ENCODE measurements around the gene UTF1.

Gene UTF1

DNA sequence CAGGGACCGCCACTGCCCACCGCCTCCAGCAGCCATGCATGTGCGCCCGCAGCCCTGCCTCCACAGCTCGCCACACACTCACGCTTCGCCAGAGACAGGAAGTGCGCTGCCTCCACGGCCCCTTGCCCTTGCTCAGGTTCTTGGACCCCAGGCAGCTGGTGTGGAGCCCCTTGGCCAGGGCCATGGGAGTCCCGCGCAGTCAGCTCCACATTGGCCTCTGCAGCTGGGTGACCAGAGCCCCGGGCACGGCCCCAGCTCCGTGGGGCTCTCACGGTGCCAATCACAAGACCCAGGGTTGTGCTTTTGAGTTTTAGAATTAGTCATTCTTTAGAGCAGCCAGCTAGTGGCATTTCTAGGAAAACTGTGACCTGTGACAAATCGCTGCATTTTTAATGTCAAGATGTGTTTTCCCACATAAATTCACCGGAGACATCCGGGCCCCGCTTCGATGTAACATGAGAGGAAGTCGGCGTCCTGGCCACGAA lies 4.3 kb upstream of the UTF1 start:
- Histone ChIP-seq H4K20me1 (ENCODE audit: control insufficient read depth, insufficient read depth, low read depth, low read length) (no peaks in the 10 kb centered on the region), H3K79me2 (ENCODE audit: control insufficient read depth, low read length) (no peaks in the 10 kb centered on the region), H3K27ac (ENCODE audit: low read depth, low read length) (no peak overlapping the region), H3K4me2 (ENCODE audit: low read length) (no peak overlapping the region), H3F3A (ENCODE audit: control insufficient read depth, insufficient read depth) (no peaks in the 10 kb centered on the region), H3K9me2 (replicated peaks; ENCODE audit: control insufficient read depth, low read length) (no peaks in the 10 kb centered on the region), H3K4me3 (ENCODE audit: low read length) (no peak overlapping the region), H3K27me3 (ENCODE audit: control insufficient read depth, low read length) (no peaks in the 10 kb centered on the region), H3K9me3 (ENCODE audit: control insufficient read depth, insufficient read depth, low read length) (no peaks in the 10 kb centered on the region), H3K36me3 (ENCODE audit: control insufficient read depth, low read length) (no peaks in the 10 kb centered on the region), H3K4me1 (ENCODE audit: control insufficient read depth, low read length) (no peaks in the 10 kb centered on the region)
- TF ChIP-seq CTCF (IDR thresholded peaks at IDR 0.05; ENCODE audit: low read depth, low read length, poor library complexity, severe bottlenecking): no peak
- TF ChIP-seq EZH2phosphoT487 (IDR thresholded peaks at IDR 0.05; ENCODE audit: borderline replicate concordance, low read length): no peak

- Histone ChIP-seq H3K4me3 (ENCODE audit: low read length) (no peak overlapping the region), H3K9me2 (replicated peaks; ENCODE audit: control insufficient read depth, low read length) (no peaks in the 10 kb centered on the region), H3K27me3 (ENCODE audit: control insufficient read depth, low read length) (no peaks in the 10 kb centered on the region), H3K4me2 (ENCODE audit: low read length) (no peak overlapping the region), H3K9me3 (ENCODE audit: control insufficient read depth, insufficient read depth, low read length) (no peaks in the 10 kb centered on the region), H3K27ac (ENCODE audit: low read depth, low read length) (no peak overlapping the region), H3K79me2 (ENCODE audit: control insufficient read depth, low read length) (no peaks in the 10 kb centered on the region), H3K36me3 (ENCODE audit: control insufficient read depth, low read length) (no peaks in the 10 kb centered on the region), H3F3A (ENCODE audit: control insufficient read depth, insufficient read depth) (no peaks in the 10 kb centered on the region), H4K20me1 (ENCODE audit: control insufficient read depth, insufficient read depth, low read depth, low read length) (no peaks in the 10 kb centered on the region), H3K4me1 (ENCODE audit: control insufficient read depth, low read length) (no peaks in the 10 kb centered on the region)
- TF ChIP-seq EZH2phosphoT487 (IDR thresholded peaks at IDR 0.05; ENCODE audit: borderline replicate concordance, low read length): no peak
- TF ChIP-seq CTCF (IDR thresholded peaks at IDR 0.05; ENCODE audit: low read depth, low read length, poor library complexity, severe bottlenecking): no peak
These were observed 3.7 kb upstream of the UTF1 start for GRCh38 chr10:133226251-133226808.

DNA sequence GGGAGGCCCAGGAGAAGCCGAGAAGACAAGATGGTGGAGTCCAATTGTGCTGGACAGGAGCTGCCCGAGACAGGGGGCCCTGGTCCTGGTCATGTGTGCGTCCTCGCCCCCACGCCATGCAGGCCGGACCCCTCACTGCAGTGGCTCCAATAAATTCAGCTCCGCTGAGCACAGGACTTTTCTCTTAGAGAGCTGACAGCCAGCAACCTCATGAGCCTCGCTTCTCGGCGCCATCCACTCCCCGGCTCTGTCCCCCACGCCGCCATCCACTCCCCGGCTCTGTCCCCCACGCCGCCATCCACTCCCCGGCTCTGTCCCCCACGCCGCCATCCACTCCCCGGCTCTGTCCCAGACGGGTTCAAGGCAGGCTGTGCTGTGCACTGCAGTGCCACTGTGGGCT lies 2.8 kb upstream of the UTF1 start:
- no peaks in the 10 kb centered on the region for H3K36me3 ChIP-seq (ENCODE audit: control insufficient read depth, low read length)
- H3K4me1 ChIP-seq (ENCODE audit: control insufficient read depth, low read length): no peaks in the 10 kb centered on the region
- no peaks in the 10 kb centered on the region for H3K79me2 ChIP-seq (ENCODE audit: control insufficient read depth, low read length)
- TF ChIP-seq EZH2phosphoT487 (IDR thresholded peaks at IDR 0.05; ENCODE audit: borderline replicate concordance, low read length) (no peak), CTCF (IDR thresholded peaks at IDR 0.05; ENCODE audit: low read depth, low read length, poor library complexity, severe bottlenecking) (no peak)
- H3K27me3 ChIP-seq (ENCODE audit: control insufficient read depth, low read length): no peaks in the 10 kb centered on the region
- H3K4me3 ChIP-seq (ENCODE audit: low read length): no peak overlapping the region
- H3K4me2 ChIP-seq (ENCODE audit: low read length): no peak overlapping the region
- no peaks in the 10 kb centered on the region for H3F3A ChIP-seq (ENCODE audit: control insufficient read depth, insufficient read depth)
- no peaks in the 10 kb centered on the region for H4K20me1 ChIP-seq (ENCODE audit: control insufficient read depth, insufficient read depth, low read depth, low read length)
- no peaks in the 10 kb centered on the region for H3K9me2 ChIP-seq (replicated peaks; ENCODE audit: control insufficient read depth, low read length)
- H3K9me3 ChIP-seq (ENCODE audit: control insufficient read depth, insufficient read depth, low read length): no peaks in the 10 kb centered on the region
- no peak overlapping the region for H3K27ac ChIP-seq (ENCODE audit: low read depth, low read length)

Data from DOHH2 (cell line).